H1 (cell line): Measurements from ENCODE around the gene DAZAP1.

Source experiments
- BACH1 ChIP-seq: IDR thresholded peaks from 2 replicates; pipeline ENCODE4 v1.6.1; 2012; ENCODE audit warnings: low read length, improper control_type of control experiment
- CHD2 ChIP-seq: IDR thresholded peaks from 2 replicates; pipeline ENCODE4 v1.6.1; 2012; ENCODE audit warnings: low read length, improper control_type of control experiment
- CTCF ChIP-seq, 3 experiments: IDR thresholded peaks; 1 replicate in 2 of 3; 2 replicates in 1 of 3; pipeline versions ENCODE4 v1.5.1 to v1.6.1; 2011; ENCODE audit warnings: low read length in 3 of 3, mild to moderate bottlenecking in 3 of 3, inconsistent platforms in 2 of 3, low read depth in 1 of 3, moderate library complexity in 1 of 3; ENCODE audit not compliant: insufficient read depth in 1 of 3; ENCODE audit errors: control extremely low read depth in 1 of 3
- EP300 ChIP-seq, 2 experiments: IDR thresholded peaks; 1 replicate in 1 of 2; 2 replicates in 1 of 2; pipeline ENCODE4 v1.6.1; 2011 to 2012; ENCODE audit warnings: low read depth in 2 of 2, low read length in 2 of 2, mild to moderate bottlenecking in 2 of 2, borderline replicate concordance in 1 of 2, inconsistent platforms in 1 of 2, moderate library complexity in 1 of 2
- GABPA ChIP-seq: IDR thresholded peaks from 2 replicates; pipeline ENCODE4 v1.6.1; 2011; ENCODE audit warnings: mild to moderate bottlenecking, low read length, moderate library complexity, borderline replicate concordance; ENCODE audit not compliant: insufficient read depth
- POLR2A ChIP-seq, 2 experiments: IDR thresholded peaks; 1 replicate in 1 of 2; 2 replicates in 1 of 2; pipeline ENCODE4 v1.6.1; 2011; ENCODE audit warnings: low read depth in 2 of 2, low read length in 2 of 2, mild to moderate bottlenecking in 2 of 2; ENCODE audit errors: control extremely low read depth in 1 of 2
- POLR2AphosphoS5 ChIP-seq: IDR thresholded peaks from 2 replicates; pipeline ENCODE4 v1.6.1; 2011; ENCODE audit warnings: low read depth, low read length
- SAP30 ChIP-seq: fragments of 300-600 bp; sonication (generic); IDR thresholded peaks from 2 replicates; pipeline ENCODE4 v1.7.1; 2012; ENCODE audit warnings: low read length, moderate library complexity, mild to moderate bottlenecking, inconsistent platforms; ENCODE audit not compliant: insufficient read depth, insufficient replicate concordance
- TAF1 ChIP-seq: IDR thresholded peaks from 2 replicates; pipeline ENCODE4 v1.6.1; 2011; ENCODE audit warnings: mild to moderate bottlenecking, low read depth, low read length
- ZNF274 ChIP-seq: IDR thresholded peaks from 2 replicates; pipeline ENCODE4 v1.7.0; 2012; ENCODE audit warnings: low read length, borderline replicate concordance; ENCODE audit errors: extremely low read depth

GRCh38 chr19:1459479-1459878, 52.1 kb downstream of the DAZAP1 start:
- TF ChIP-seq GABPA (no peak), CTCF (IDR thresholded peaks at IDR 0.05; ENCODE audit: control extremely low read depth in 1 of 3, insufficient read depth in 1 of 3, low read depth in 1 of 3, low read length in 3 of 3) (no peak), POLR2A (IDR thresholded peaks at IDR 0.05; ENCODE audit: control extremely low read depth in 1 of 2, low read depth in 2 of 2, low read length in 2 of 2) (no peak), POLR2AphosphoS5 (no peak), CHD2 (no peak), BACH1 (no peak), SAP30 (no peak), ZNF274 (no peak), EP300 (IDR thresholded peaks at IDR 0.05; ENCODE audit: borderline replicate concordance in 1 of 2, low read depth in 2 of 2, low read length in 2 of 2) (no peak), TAF1 (no peak)
